ENCODE results near the gene RAVER1.

RAVER1 gene

GRCh38 chr19:10269333-10270179 is 63.8 kb downstream of the RAVER1 start:
- peak overlapping the region; percentile 85 for H2AFZ ChIP-seq (ENCODE audit: low read length)

GRCh38 chr19:10268071-10268470 is 65.3 kb downstream of the RAVER1 start:
- Histone ChIP-seq H3F3A (ENCODE audit: low read depth) (no peaks in the 10 kb centered on the region), H3K79me2 (ENCODE audit: insufficient read depth, low read length) (peaks cover 9% of the 10 kb centered on the region; the same call in 1 of the 2 replicates), H3K4me1 (ENCODE audit: insufficient read depth, low read length, poor library complexity, severe bottlenecking) (peaks cover 21% of the 10 kb centered on the region), H3K9me2 (replicated peaks; ENCODE audit: low read depth, low read length) (no peaks in the 10 kb centered on the region), H3K4me2 (ENCODE audit: low read depth, low read length, poor library complexity, severe bottlenecking) (no peak overlapping the region), H3K4me3 (ENCODE audit: low read length, poor library complexity, severe bottlenecking) (no peak overlapping the region), H2AFZ (ENCODE audit: low read length) (no peak overlapping the region), H3K36me3 (ENCODE audit: insufficient read depth, low read length) (no peaks in the 10 kb centered on the region), H3K9me3 (ENCODE audit: insufficient read depth, low read depth, low read length) (no peaks in the 10 kb centered on the region), H4K20me1 (ENCODE audit: insufficient read depth, low read length, poor library complexity, severe bottlenecking) (no peaks in the 10 kb centered on the region), H3K27me3 (ENCODE audit: insufficient read depth, low read length, poor library complexity, severe bottlenecking) (no peaks in the 10 kb centered on the region), H3K9ac (ENCODE audit: low read depth, low read length, poor library complexity, severe bottlenecking) (no peak overlapping the region)
- TF ChIP-seq EZH2phosphoT487 (IDR thresholded peaks at IDR 0.05; ENCODE audit: borderline replicate concordance) = no peak
- no peak for TF ChIP-seq CTCF (conservative IDR thresholded peaks at IDR 0.05; ENCODE audit: low read length)

More at GRCh38 chr19:10269333-10270179, 63.8 kb downstream of the RAVER1 start:
- peak overlapping the region; percentile 70 for H3K4me2 ChIP-seq (ENCODE audit: low read depth, low read length, poor library complexity, severe bottlenecking)
- no peaks in the 10 kb centered on the region for H3K36me3 ChIP-seq (ENCODE audit: insufficient read depth, low read length)
- H3K9me3 ChIP-seq (ENCODE audit: insufficient read depth, low read depth, low read length) = no peaks in the 10 kb centered on the region
- H3K4me3 ChIP-seq (ENCODE audit: low read length, poor library complexity, severe bottlenecking) = peak overlapping the region; percentile 73
- H3K27me3 ChIP-seq (ENCODE audit: insufficient read depth, low read length, poor library complexity, severe bottlenecking) = no peaks in the 10 kb centered on the region
- peaks cover 21% of the 10 kb centered on the region for H3K4me1 ChIP-seq (ENCODE audit: insufficient read depth, low read length, poor library complexity, severe bottlenecking)
- no peaks in the 10 kb centered on the region for H4K20me1 ChIP-seq (ENCODE audit: insufficient read depth, low read length, poor library complexity, severe bottlenecking)
- H3F3A ChIP-seq (ENCODE audit: low read depth) = no peaks in the 10 kb centered on the region
- H3K9ac ChIP-seq (ENCODE audit: low read depth, low read length, poor library complexity, severe bottlenecking) = peak overlapping the region; percentile 75
- TF ChIP-seq EZH2phosphoT487 (IDR thresholded peaks at IDR 0.05; ENCODE audit: borderline replicate concordance) (no peak), CTCF (conservative IDR thresholded peaks at IDR 0.05; ENCODE audit: low read length) (peak; percentile 91)
- peaks cover 9% of the 10 kb centered on the region; the same call in 1 of the 2 replicates for H3K79me2 ChIP-seq (ENCODE audit: insufficient read depth, low read length)
- no peaks in the 10 kb centered on the region for H3K9me2 ChIP-seq (replicated peaks; ENCODE audit: low read depth, low read length)

- Histone ChIP-seq H3K9ac (ENCODE audit: low read depth, low read length, poor library complexity, severe bottlenecking) (no peak overlapping the region), H3K27me3 (ENCODE audit: insufficient read depth, low read length, poor library complexity, severe bottlenecking) (no peaks in the 10 kb centered on the region), H3F3A (ENCODE audit: low read depth) (no peaks in the 10 kb centered on the region), H3K4me1 (ENCODE audit: insufficient read depth, low read length, poor library complexity, severe bottlenecking) (peaks cover 20% of the 10 kb centered on the region), H3K9me3 (ENCODE audit: insufficient read depth, low read depth, low read length) (no peaks in the 10 kb centered on the region), H2AFZ (ENCODE audit: low read length) (no peak overlapping the region), H3K79me2 (ENCODE audit: insufficient read depth, low read length) (peaks cover 7% of the 10 kb centered on the region; the same call in 1 of the 2 replicates), H3K4me3 (ENCODE audit: low read length, poor library complexity, severe bottlenecking) (no peak overlapping the region), H3K4me2 (ENCODE audit: low read depth, low read length, poor library complexity, severe bottlenecking) (no peak overlapping the region), H3K9me2 (replicated peaks; ENCODE audit: low read depth, low read length) (no peaks in the 10 kb centered on the region), H4K20me1 (ENCODE audit: insufficient read depth, low read length, poor library complexity, severe bottlenecking) (no peaks in the 10 kb centered on the region), H3K36me3 (ENCODE audit: insufficient read depth, low read length) (no peaks in the 10 kb centered on the region)
- TF ChIP-seq CTCF (conservative IDR thresholded peaks at IDR 0.05; ENCODE audit: low read length) (no peak), EZH2phosphoT487 (IDR thresholded peaks at IDR 0.05; ENCODE audit: borderline replicate concordance) (no peak)
Measured at GRCh38 chr19:10266706-10267105, 66.6 kb downstream of the RAVER1 start.

All from Loucy (cell line).